ENCODE data around the gene ALCAM.

GRCh38 chr3:105614288-105615030, 247.8 kb downstream of the ALCAM start:
- TF ChIP-seq CTCF (IDR thresholded peaks at IDR 0.05) (no peak), POLR2A (IDR thresholded peaks at IDR 0.05) (no peak)

All from Peyer's patch (tissue), 4 donors.